HepG2 (cell line): Measurements from ENCODE around the gene STK36. TPM values are rescaled to one million over a fixed set of nuclear protein-coding genes. Genes with fewer than 3 reads are reported as not detected.

Source experiments
- AKAP8 ChIP-seq: sonication (generic); formaldehyde crosslinking; IDR thresholded peaks from 2 replicates; pipeline ENCODE4 v1.5.1; 2020; ENCODE audit warnings: mild to moderate bottlenecking, missing genetic modification reagents
- BATF2 ChIP-seq: sonication (generic); formaldehyde crosslinking; IDR thresholded peaks from 2 replicates; pipeline ENCODE4 v1.8.0; 2022; ENCODE audit warnings: mild to moderate bottlenecking, missing genetic modification reagents, moderate library complexity
- CREB3 ChIP-seq: sonication (generic); formaldehyde crosslinking; IDR thresholded peaks from 2 replicates; pipeline ENCODE4 v1.5.0; 2020; ENCODE audit warnings: missing genetic modification reagents
- FOXM1 ChIP-seq: sonication (generic); formaldehyde crosslinking; IDR thresholded peaks from 2 replicates; pipeline ENCODE4 v1.5.0; 2020; ENCODE audit warnings: missing genetic modification reagents
- GABPB1 ChIP-seq: IDR thresholded peaks from 2 replicates; pipeline ENCODE4 v1.6.1; 2016; ENCODE audit warnings: mild to moderate bottlenecking, missing genetic modification reagents, moderate library complexity, missing compliant biosample characterization
- GMEB2 ChIP-seq: IDR thresholded peaks from 2 replicates; pipeline ENCODE4 v1.6.1; 2016; ENCODE audit warnings: missing biosample characterization, missing genetic modification reagents, low read depth
- GTF2F1 ChIP-seq: fragments of 150-350 bp; IDR thresholded peaks from 2 replicates; pipeline ENCODE4 v1.6.1; 2014; ENCODE audit warnings: low read length
- JUND ChIP-seq: sonication (generic); formaldehyde crosslinking; IDR thresholded peaks from 2 replicates; pipeline ENCODE4 v1.8.0; 2022; ENCODE audit warnings: mild to moderate bottlenecking, missing genetic modification reagents
- MAFF ChIP-seq: IDR thresholded peaks from 2 replicates; pipeline ENCODE4 v1.6.1; 2011; ENCODE audit warnings: low read depth, low read length, improper control_type of control experiment
- MIER3 ChIP-seq: IDR thresholded peaks from 2 replicates; pipeline ENCODE4 v1.6.1; 2016; ENCODE audit warnings: missing compliant biosample characterization, borderline replicate concordance
- MYNN ChIP-seq: sonication (generic); formaldehyde crosslinking; IDR thresholded peaks from 2 replicates; pipeline ENCODE4 v1.4.0; 2020; ENCODE audit warnings: mild to moderate bottlenecking, low read depth, missing genetic modification reagents
- NFYC ChIP-seq: IDR thresholded peaks from 2 replicates; pipeline ENCODE4 v1.6.1; 2016; ENCODE audit warnings: missing genetic modification reagents, missing compliant biosample characterization
- RARA ChIP-seq: IDR thresholded peaks from 2 replicates; pipeline ENCODE4 v1.6.1; 2016; ENCODE audit warnings: missing genetic modification reagents, missing compliant biosample characterization
- RBAK ChIP-seq: sonication (generic); formaldehyde crosslinking; IDR thresholded peaks from 2 replicates; pipeline ENCODE4 v1.5.1; 2020; ENCODE audit warnings: mild to moderate bottlenecking, missing genetic modification reagents
- SOX13 ChIP-seq, 3 experiments: fragments of 450-650 bp in 1 of 3; sonication (generic) in 1 of 3; formaldehyde crosslinking in 1 of 3; IDR thresholded peaks in 2 of 3; conservative IDR thresholded peaks in 1 of 3; 2 replicates each; pipeline versions ENCODE4 v1.5.0 to v1.6.1; 2016 to 2020; ENCODE audit warnings: antibody characterized with exemption in 1 of 3, mild to moderate bottlenecking in 1 of 3, missing compliant biosample characterization in 1 of 3, missing genetic modification reagents in 1 of 3, moderate library complexity in 1 of 3
- SRSF1 ChIP-seq: fragments of 200-400 bp; formaldehyde crosslinking; optimal IDR thresholded peaks from 2 replicates; pipeline ENCODE3; 2017; ENCODE audit warnings: mild to moderate bottlenecking, low read depth, low read length, moderate library complexity
- TGIF2 ChIP-seq: IDR thresholded peaks from 2 replicates; pipeline ENCODE4 v1.6.1; 2016; ENCODE audit warnings: control low read depth, missing compliant biosample characterization
- ZIK1 ChIP-seq: sonication (generic); formaldehyde crosslinking; IDR thresholded peaks from 2 replicates; pipeline ENCODE4 v1.5.0; 2020; ENCODE audit warnings: mild to moderate bottlenecking, low read depth, missing genetic modification reagents, borderline replicate concordance
- ZNF124 ChIP-seq: sonication (generic); formaldehyde crosslinking; IDR thresholded peaks from 2 replicates; pipeline ENCODE4 v1.4.0; 2020; ENCODE audit warnings: missing genetic modification reagents
- ZNF136 ChIP-seq: sonication (generic); formaldehyde crosslinking; IDR thresholded peaks from 2 replicates; pipeline ENCODE4 v1.8.1; 2022; ENCODE audit warnings: low read depth, mild to moderate bottlenecking, moderate library complexity, missing genetic modification reagents
- ZNF160 ChIP-seq: sonication (generic); formaldehyde crosslinking; IDR thresholded peaks from 2 replicates; pipeline ENCODE4 v1.8.0; 2022; ENCODE audit warnings: mild to moderate bottlenecking, inconsistent platforms, missing genetic modification reagents
- ZNF224 ChIP-seq: sonication (generic); formaldehyde crosslinking; IDR thresholded peaks from 2 replicates; pipeline ENCODE4 v1.5.0; 2020; ENCODE audit warnings: mild to moderate bottlenecking, missing genetic modification reagents
- ZNF30 ChIP-seq: sonication (generic); formaldehyde crosslinking; IDR thresholded peaks from 2 replicates; pipeline ENCODE4 v1.5.0; 2020; ENCODE audit warnings: mild to moderate bottlenecking, missing genetic modification reagents
- ZNF326 ChIP-seq: sonication (generic); formaldehyde crosslinking; IDR thresholded peaks from 2 replicates; pipeline ENCODE4 v1.4.0; 2020; ENCODE audit warnings: missing genetic modification reagents, borderline replicate concordance
- ZNF446 ChIP-seq: sonication (generic); formaldehyde crosslinking; IDR thresholded peaks from 2 replicates; pipeline ENCODE4 v1.5.0; 2020; ENCODE audit warnings: mild to moderate bottlenecking, missing genetic modification reagents
- ZNF501 ChIP-seq: sonication (generic); formaldehyde crosslinking; IDR thresholded peaks from 2 replicates; pipeline ENCODE4 v1.5.1; 2020; ENCODE audit warnings: mild to moderate bottlenecking, moderate library complexity, missing genetic modification reagents
- ZNF530 ChIP-seq: sonication (generic); formaldehyde crosslinking; IDR thresholded peaks from 2 replicates; pipeline ENCODE4 v1.5.0; 2020; ENCODE audit warnings: low read depth, mild to moderate bottlenecking, missing genetic modification reagents
- ZNF777 ChIP-seq: sonication (generic); formaldehyde crosslinking; IDR thresholded peaks from 2 replicates; pipeline ENCODE4 v1.4.0; 2020; ENCODE audit warnings: missing genetic modification reagents
- ZNF879 ChIP-seq: sonication (generic); formaldehyde crosslinking; IDR thresholded peaks from 2 replicates; pipeline ENCODE4 v1.8.1; 2023; ENCODE audit warnings: missing genetic modification reagents
- polyA plus RNA-seq, 8 experiments: library from polyadenylated mRNA; depleted of rRNA in 3 of 8; stranded (reverse) in 7 of 8; unstranded in 1 of 8; fragments of >200 nt; fragmentation: Illumina TruSeq in 4 of 8; extraction: Trizol in 4 of 8; gene quantifications; 2 replicates each; pipeline versions ENCODE4 v1.2.1 to v1.2.3, GENCODE V29; 2011 to 2016; ENCODE audit warnings: low read depth in 4 of 8, missing spikeins in 1 of 8, mixed read lengths in 1 of 8; ENCODE audit not compliant: insufficient read depth in 1 of 8
- total RNA-seq, 5 experiments: library from RNA; depleted of rRNA; stranded (reverse); fragments of >200 nt; fragmentation: Illumina TruSeq; extraction: Trizol; gene quantifications; 2 replicates each; pipeline ENCODE4 v1.2.3, GENCODE V29; 2016; ENCODE audit warnings: low read depth in 1 of 5

Gene STK36
- total and polyA plus RNA-seq, 2 of the 13 experiments (the other 11 are each of a cell fraction or from before 2014, with no cell fraction given), result 45.9 to 83.5 TPM

GRCh38 chr2:218671654-218672566 lies at the start of gene STK36, which contains the start of gene RNF25 (continued):
- TF ChIP-seq GMEB2 (CRISPR knock-in tag) (0 out of 2 replicates have a peak, but pooled peaks have one; percentile 39), ZNF160 (CRISPR knock-in tag) (no peak), ZNF530 (no peak), RARA (CRISPR knock-in tag) (no peak; the same call in 1 of the 2 replicates), RBAK (CRISPR knock-in tag) (peak; percentile 4; the same call in 1 of the 2 replicates), ZNF326 (no peak), MAFF (no peak), ZNF777 (0 out of 2 replicates have a peak, but pooled peaks have one; percentile 24), ZNF124 (CRISPR knock-in tag) (no peak), ZNF224 (no peak), SRSF1 (peak; percentile 26), SOX13 (IDR thresholded peaks at IDR 0.05) (no peak), SOX13 (CRISPR knock-in tag; conservative IDR thresholded peaks at IDR 0.05 in 1 of 2, IDR thresholded peaks at IDR 0.05 in 1 of 2) (peak in 1 of 2 experiments; percentile 6; a peak in 1 of 4 replicates), ZNF501 (CRISPR knock-in tag) (peak; percentile 93), ZIK1 (CRISPR knock-in tag) (peak; percentile 69; the same call in 1 of the 2 replicates), BATF2 (no peak), CREB3 (CRISPR knock-in tag) (no peak), ZNF879 (CRISPR knock-in tag) (0 out of 2 replicates have a peak, but pooled peaks have one; percentile 8), GTF2F1 (no peak), JUND (CRISPR knock-in tag) (no peak), NFYC (CRISPR knock-in tag) (no peak), FOXM1 (CRISPR knock-in tag) (0 out of 2 replicates have a peak, but pooled peaks have one; percentile 41), ZNF136 (no peak), MIER3 (CRISPR knock-in tag) (peak; percentile 51; the same call in 1 of the 2 replicates), ZNF30 (no peak), GABPB1 (CRISPR knock-in tag) (peak; percentile 99), TGIF2 (CRISPR knock-in tag) (peak; percentile 52), AKAP8 (CRISPR knock-in tag) (peak; percentile 56; the same call in 1 of the 2 replicates), ZNF446 (CRISPR knock-in tag) (peak; percentile 80; the same call in 1 of the 2 replicates), MYNN (CRISPR knock-in tag) (no peak)
